Central memory CD8-positive, alpha-beta T cell (primary cell): Measurements from ENCODE around the gene PPAT.
"Not testable (repeated sequence)": the region's sequence is repeated elsewhere in the genome, so short reads cannot be mapped to it uniquely, and the experiment has no call there.

Experiments used
- ATAC-seq: fragments of 150-1000 bp; cut with Tn5 transposase; replicated peaks from 2 replicates; pipeline ENCODE4 v1.10.0; 2022; ENCODE audit warnings: mild to moderate bottlenecking, moderate FRiP score, moderate number of reproducible peaks; ENCODE audit not compliant: poor library complexity, severe bottlenecking; ENCODE audit errors: extremely low read depth
- DNase-seq, 2 donors: peaks; one replicate each; pipeline ENCODE4 v3.0.0; 2021; ENCODE audit warnings: low spot score in 2 of 2
- H3K27ac Mint-ChIP-seq: one replicate; pipeline ENCODE4 v1.8.0; 2022; ENCODE audit warnings: low read depth, mild to moderate bottlenecking, moderate library complexity, mixed read lengths
- H3K27me3 Mint-ChIP-seq: one replicate; pipeline ENCODE4 v1.8.0; 2022; ENCODE audit warnings: mixed read lengths
- H3K36me3 Mint-ChIP-seq: one replicate; pipeline ENCODE4 v1.8.0; 2022; ENCODE audit warnings: mild to moderate bottlenecking, moderate library complexity, mixed read lengths; ENCODE audit not compliant: insufficient read depth
- H3K4me1 Mint-ChIP-seq: one replicate; pipeline ENCODE4 v1.8.0; 2022; ENCODE audit warnings: mixed read lengths
- H3K4me3 Mint-ChIP-seq: one replicate; pipeline ENCODE4 v1.8.0; 2022; ENCODE audit warnings: mild to moderate bottlenecking, moderate library complexity, mixed read lengths
- H3K9me3 Mint-ChIP-seq: one replicate; pipeline ENCODE4 v1.8.0; 2022; ENCODE audit warnings: mixed read lengths

The PPAT gene

DNA sequence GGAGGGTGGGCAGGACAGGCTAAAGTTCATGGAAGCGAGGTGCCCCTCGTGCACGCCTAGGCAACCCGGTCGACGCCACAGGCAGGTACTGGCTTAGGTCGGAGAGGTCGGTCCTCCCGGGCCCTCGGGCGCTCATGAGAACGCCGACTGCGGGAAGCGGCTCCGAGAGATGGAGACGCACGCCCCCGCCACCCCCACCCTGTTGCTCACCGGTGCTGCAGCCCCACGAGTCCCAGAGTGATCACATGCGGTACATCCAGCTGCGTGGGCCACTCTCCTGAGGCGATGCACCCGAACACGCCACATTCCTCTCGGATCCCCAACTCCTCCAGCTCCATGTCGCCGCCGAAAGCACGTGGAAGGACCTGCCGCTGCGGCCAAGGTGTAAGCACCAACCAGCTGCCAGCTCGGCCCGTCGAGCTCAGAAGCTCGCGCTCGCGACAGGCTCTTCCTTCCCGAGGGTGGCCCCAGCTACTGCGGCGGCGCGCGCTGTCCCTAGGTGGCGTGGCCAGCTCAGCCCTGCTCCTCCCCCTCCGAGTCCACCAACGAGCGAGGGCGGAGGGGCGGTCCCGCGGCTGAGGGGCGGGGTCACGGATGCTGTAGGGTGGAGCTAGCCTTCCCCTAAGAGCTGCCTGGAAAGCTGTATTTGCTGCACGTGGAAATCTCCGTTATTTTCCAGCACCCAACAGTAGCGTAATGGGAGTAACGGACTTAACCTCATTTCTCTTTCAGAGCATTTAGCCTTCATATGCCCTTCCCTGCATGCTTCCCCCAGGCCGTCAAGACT, at the start of gene PPAT:
TSS of gene PPAT (minus strand) at position 476 of the 787 bp plus-strand sequence. CDS start at position 338, 138 bp downstream.
- no peaks in the 10 kb centered on the region for H3K9me3 Mint-ChIP-seq
- peak within 1 kb of the TSS; percentile 92 for H3K27ac Mint-ChIP-seq
- H3K4me1 Mint-ChIP-seq, result peaks cover 37% of the 10 kb centered on the region
- H3K27me3 Mint-ChIP-seq, result no peaks in the 10 kb centered on the region
- H3K36me3 Mint-ChIP-seq, result peaks cover 22% of the 10 kb centered on the region
- H3K4me3 Mint-ChIP-seq, result peak within 1 kb of the TSS; percentile 86
- DNase-seq (peak; percentile 98 to 99), ATAC-seq (peak; percentile 79)

DNA sequence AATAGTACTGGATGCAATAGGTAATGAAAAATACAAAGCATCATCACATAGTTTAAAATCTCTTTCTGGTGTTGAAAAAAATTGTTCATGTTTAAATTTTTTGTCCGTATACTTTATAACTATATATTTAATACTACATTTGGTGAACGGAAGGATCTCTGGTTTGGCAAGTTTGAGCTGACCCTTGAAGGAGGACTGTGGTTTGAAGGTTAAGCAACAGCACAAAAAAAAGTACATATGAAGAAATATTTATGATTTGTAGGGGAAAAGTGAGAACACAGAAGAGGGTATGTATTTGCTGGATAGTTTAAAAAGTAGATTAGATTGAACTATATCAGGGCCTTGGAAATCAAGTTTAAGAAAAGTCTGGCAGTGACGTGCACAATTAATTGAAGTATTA, 45.3 kb upstream of the PPAT start:
- H3K4me3 Mint-ChIP-seq, result no peak overlapping the region
- no peak for ATAC-seq
- H3K9me3 Mint-ChIP-seq, result no peaks in the 10 kb centered on the region
- DNase-seq, result no peak
- H3K36me3 Mint-ChIP-seq, result peaks cover 72% of the 10 kb centered on the region
- no peaks in the 10 kb centered on the region for H3K4me1 Mint-ChIP-seq
- no peaks in the 10 kb centered on the region for H3K27me3 Mint-ChIP-seq
- H3K27ac Mint-ChIP-seq, result no peak overlapping the region

DNA sequence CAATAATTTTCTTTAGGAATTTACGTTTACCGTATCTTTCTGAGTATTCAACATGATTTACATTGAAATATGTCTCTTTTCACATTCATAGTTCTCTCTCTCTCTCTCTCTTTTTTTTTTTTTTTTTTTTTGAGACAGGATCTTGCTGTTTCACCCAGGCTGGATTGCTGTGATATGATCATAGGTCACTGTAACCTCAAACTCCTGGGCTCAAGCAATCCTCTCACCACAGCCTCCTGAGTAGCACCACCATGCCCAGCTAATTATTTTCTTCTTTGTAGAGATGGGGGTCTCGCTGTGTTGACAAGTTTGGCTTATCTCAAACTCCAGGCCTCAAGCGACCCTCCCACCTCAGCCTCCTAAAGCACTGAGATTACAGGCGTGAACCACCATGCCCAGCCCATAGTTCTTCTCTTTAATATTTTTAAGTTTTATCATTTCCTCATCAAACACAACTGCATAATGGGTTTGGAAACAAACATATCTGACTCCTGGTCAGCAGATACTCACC, 41.8 kb upstream of the PPAT start:
- Mint-ChIP-seq H3K9me3 (no peaks in the 10 kb centered on the region), H3K4me1 (no peaks in the 10 kb centered on the region), H3K36me3 (peaks cover 74% of the 10 kb centered on the region), H3K4me3 (no peak overlapping the region), H3K27me3 (no peaks in the 10 kb centered on the region), H3K27ac (no peak overlapping the region)
- ATAC-seq (no peak), DNase-seq (no peak)

DNA sequence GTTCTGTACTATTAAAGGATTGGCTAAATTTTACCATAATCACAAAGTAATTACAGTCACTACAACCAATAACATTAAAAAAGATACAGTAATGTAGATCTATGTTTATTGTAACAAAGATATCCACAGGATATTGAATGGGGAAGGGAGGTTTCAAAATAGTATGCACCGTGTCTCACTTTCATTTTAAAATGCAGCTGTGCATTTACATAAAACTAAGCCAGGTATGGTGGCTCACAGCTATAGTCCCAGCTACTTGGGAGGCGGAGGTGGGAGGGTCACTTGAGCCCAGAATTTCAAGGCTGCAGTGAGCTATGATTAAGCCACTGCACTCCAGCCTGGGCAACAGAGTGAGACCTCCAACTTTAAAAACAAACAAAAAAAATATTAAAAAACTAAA, 40.5 kb upstream of the PPAT start:
- H3K36me3 Mint-ChIP-seq, result peaks cover 80% of the 10 kb centered on the region
- no peak for ATAC-seq
- DNase-seq, result no peak
- H3K27me3 Mint-ChIP-seq, result no peaks in the 10 kb centered on the region
- H3K27ac Mint-ChIP-seq, result peak overlapping the region; percentile 46
- H3K9me3 Mint-ChIP-seq, result no peaks in the 10 kb centered on the region
- H3K4me1 Mint-ChIP-seq, result no peaks in the 10 kb centered on the region
- H3K4me3 Mint-ChIP-seq, result no peak overlapping the region

DNA sequence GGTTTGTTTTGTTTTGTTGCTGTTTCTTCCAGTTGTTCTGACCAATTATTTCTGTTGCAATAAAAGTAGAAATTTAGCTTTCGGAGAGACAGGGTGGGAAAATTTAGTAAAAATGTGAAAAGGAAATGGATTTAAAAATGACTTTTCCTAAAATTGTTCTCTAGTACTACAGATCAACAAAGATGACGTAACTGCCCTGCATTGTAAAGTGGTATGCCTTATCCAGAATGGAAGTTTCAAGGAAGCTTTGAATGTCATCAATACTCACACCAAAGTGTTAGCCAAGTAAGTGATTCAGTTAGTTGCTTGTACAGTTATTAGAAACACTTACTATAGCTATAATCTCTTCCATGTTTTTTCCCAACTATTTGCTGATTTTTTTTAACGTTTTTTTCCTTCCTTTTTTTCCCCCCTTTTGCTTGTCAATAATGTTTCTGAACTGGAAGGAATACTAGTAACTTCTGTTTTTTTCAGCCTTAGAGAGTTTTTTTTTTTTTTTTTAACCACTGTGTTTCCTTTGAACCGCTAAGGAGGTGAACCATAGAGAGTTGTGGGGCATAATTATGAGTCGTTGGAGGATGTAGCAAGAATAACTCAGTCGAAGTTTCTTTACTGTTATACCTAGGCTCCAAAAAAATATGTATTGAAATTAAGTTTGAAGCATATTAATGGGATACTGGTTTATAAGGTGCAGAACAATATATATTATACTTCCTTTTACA, 34.2 kb upstream of the PPAT start:
- H3K36me3 Mint-ChIP-seq, result peaks cover 50% of the 10 kb centered on the region
- no peaks in the 10 kb centered on the region for H3K9me3 Mint-ChIP-seq
- H3K27ac Mint-ChIP-seq, result no peak overlapping the region
- DNase-seq (no peak), ATAC-seq (no peak)
- H3K4me1 Mint-ChIP-seq, result peaks cover 52% of the 10 kb centered on the region
- H3K27me3 Mint-ChIP-seq, result no peaks in the 10 kb centered on the region
- H3K4me3 Mint-ChIP-seq, result peak overlapping the region; percentile 64

DNA sequence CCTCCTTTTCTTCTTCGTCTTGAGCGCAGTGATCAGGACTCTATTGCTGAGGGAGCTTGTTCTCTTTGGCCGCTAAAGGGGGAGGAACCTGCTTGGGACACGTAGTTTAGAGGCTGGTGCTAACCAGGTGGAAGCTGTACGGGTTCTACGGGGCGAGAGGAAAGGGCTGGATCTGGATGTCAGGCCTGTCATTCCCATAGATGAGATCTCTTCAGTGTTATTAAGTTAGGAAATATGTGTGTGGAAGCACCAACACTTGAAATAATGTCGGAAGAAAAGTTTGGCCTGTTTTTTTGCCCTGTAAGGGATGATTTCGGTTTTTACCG, 32.6 kb upstream of the PPAT start:
- Mint-ChIP-seq H3K36me3 (peaks cover 35% of the 10 kb centered on the region), H3K9me3 (no peaks in the 10 kb centered on the region), H3K4me1 (peaks cover 62% of the 10 kb centered on the region), H3K27ac (peak overlapping the region; percentile 99), H3K27me3 (no peaks in the 10 kb centered on the region), H3K4me3 (peak overlapping the region; percentile 100)
- no peak for DNase-seq
- peak; percentile 35 for ATAC-seq

DNA sequence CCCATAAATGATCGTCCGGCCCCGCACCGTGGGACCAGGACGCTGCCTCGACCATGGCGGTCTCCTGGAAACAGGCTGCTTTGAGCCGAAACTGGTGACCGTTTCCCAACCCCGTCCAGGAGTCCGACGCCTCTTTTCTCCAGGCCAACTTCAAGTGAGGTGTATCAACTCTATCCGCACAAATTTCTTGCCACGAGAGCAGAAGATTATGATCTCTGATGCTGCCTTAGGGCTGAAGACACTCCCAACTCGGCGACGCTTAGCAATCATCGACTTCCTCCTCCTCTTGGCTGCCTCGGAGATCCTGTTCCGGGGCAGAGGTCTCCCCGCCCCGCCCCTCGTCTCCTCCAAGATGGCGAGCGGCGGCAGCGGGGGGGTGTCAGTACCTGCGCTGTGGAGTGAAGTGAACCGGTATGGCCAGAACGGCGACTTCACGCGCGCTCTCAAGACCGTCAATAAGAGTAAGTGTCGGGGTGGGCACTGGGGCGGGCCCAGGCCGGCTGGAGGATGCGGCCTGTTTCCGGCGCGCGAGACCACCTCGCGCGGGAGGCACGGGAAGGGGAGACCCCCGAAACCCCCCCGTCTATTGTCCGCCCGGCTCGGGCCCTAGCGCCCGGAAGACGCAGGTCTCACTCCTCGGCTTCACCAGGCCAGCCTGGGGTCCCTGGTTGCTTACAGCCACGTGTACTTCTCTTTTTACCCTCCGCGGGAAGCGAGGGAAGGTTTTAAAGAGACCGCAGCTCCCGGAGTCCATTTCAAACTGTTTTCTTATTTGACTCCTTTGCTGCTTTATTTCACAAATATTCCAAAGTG, 32.1 kb upstream of the PPAT start, which contains the start of gene SRP72:
TSS of gene SRP72 (plus strand) at position 334 of the 813 bp plus-strand sequence. CDS start at position 353, 19 bp downstream.
- peak; percentile 78 to 83 for DNase-seq
- Mint-ChIP-seq H3K9me3 (no peaks in the 10 kb centered on the region), H3K4me1 (peaks cover 62% of the 10 kb centered on the region), H3K36me3 (peaks cover 35% of the 10 kb centered on the region), H3K27me3 (no peaks in the 10 kb centered on the region), H3K27ac (peak within 1 kb of the TSS; percentile 99), H3K4me3 (peak within 1 kb of the TSS; percentile 100)
- peak; percentile 99 for ATAC-seq

DNA sequence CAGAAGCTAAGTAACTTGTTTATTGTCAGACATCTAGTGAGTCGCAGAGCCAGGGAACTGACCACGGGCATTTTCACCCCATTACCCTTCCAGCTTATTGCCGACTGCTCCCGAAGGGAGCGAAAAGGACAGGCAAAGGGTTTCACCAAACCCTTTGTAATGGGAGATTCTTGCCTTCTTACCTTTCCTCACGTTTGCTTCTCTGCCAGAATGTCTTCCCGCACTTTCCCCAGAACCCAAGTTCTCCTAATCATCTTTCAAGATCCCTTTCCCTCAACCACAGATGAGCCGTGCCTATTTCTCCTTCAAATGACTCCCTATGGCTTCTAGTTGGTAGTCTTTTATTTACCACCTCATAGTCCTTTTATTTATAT, 31.5 kb upstream of the PPAT start:
- Mint-ChIP-seq H3K27me3 (no peaks in the 10 kb centered on the region), H3K36me3 (peaks cover 33% of the 10 kb centered on the region)
- no peak for ATAC-seq

DNA sequence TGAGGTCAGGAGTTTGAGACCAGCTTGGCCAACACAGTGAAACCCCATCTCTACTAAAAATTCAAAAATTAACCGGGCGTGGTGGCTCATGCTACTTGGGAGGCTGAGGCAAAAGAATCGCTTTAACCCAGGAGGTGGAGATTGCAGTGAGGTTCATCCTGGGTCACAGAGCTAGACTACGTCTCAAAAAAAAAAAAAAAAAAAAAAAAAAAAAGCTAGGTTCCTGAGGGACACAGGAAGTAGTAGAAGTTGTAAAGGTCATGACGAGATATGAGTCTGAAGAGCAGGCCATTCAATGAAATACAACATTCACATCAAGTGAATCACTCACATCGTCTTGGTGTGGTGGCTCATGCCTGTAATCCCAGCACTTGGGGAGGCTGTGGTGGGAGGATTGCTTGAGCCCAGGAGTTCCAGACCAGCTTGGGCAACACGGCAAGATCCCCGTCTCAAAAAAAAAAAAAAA, 30.9 kb upstream of the PPAT start:
- H3K4me3 Mint-ChIP-seq, result peak overlapping the region; percentile 100
- not testable (repeated sequence) for DNase-seq, H3K27me3 Mint-ChIP-seq, ATAC-seq, H3K9me3 Mint-ChIP-seq
- peaks cover 67% of the 10 kb centered on the region for H3K4me1 Mint-ChIP-seq
- peak overlapping the region; percentile 99 for H3K27ac Mint-ChIP-seq
- H3K36me3 Mint-ChIP-seq, result peaks cover 27% of the 10 kb centered on the region

More for the DNA sequence above, 31.5 kb upstream of the PPAT start:
- Mint-ChIP-seq H3K27ac (peak overlapping the region; percentile 99), H3K4me3 (peak overlapping the region; percentile 100), H3K4me1 (peaks cover 66% of the 10 kb centered on the region), H3K9me3 (no peaks in the 10 kb centered on the region)
- no peak for DNase-seq

DNA sequence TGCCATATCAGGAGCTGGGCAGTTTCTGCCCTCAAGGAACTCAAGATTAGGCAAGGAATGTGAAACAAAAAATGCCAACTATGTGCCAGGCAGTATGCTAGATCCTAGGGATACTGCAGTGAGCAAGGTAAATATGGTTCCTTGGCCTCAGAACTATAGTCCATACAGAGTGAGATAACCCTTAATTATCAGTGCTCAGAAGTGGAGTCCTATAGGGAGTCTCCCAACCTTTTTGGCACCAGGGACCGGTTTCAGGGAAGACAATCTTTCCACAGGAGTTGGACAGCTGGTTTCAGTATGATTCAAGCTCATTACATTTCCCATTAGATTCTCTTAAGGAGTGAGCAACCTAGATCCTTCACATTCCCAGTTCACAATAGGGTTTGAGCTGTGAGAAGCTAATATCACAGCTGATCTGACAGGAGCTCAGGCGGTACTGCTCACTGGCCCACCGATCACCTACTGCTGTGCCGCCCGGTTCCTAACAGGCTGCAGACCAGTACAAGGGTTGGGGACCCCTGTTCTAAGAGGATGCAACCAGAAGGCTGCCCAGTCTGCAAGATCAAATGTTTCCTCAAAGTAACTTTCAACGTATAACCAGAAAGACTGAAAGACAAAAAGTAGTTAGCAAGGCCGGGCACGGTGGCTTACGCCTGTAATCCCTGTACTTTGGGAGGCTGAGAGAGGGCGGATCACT, 30.3 kb upstream of the PPAT start:
- peak overlapping the region; percentile 100 for H3K4me3 Mint-ChIP-seq
- ATAC-seq (no peak), DNase-seq (no peak)
- peaks cover 22% of the 10 kb centered on the region for H3K36me3 Mint-ChIP-seq
- H3K27me3 Mint-ChIP-seq, result no peaks in the 10 kb centered on the region
- H3K9me3 Mint-ChIP-seq, result no peaks in the 10 kb centered on the region
- H3K27ac Mint-ChIP-seq, result peak overlapping the region; percentile 99
- peaks cover 67% of the 10 kb centered on the region for H3K4me1 Mint-ChIP-seq

DNA sequence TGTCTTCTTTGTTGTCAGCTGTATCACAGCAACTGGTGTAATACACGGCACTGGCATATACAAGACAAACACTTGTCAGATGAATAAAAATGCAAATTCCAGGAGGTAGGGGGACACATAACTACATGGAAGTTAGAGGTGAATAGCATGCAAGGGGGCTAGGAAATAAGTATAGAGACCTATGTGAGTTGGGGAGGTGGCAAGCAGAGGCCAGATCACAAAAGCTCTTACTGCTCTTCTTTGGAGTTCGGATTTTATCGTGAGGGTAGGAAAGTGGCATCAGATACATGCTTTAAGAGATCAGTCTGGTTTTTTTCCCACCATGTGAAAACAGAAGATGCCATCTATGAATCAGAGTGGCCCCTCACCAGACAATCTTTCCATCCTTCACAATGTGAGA, 29.2 kb upstream of the PPAT start:
- Mint-ChIP-seq H3K4me1 (peaks cover 60% of the 10 kb centered on the region), H3K4me3 (no peak overlapping the region), H3K36me3 (peaks cover 19% of the 10 kb centered on the region), H3K27me3 (no peaks in the 10 kb centered on the region), H3K27ac (no peak overlapping the region), H3K9me3 (no peaks in the 10 kb centered on the region)
- DNase-seq (no peak), ATAC-seq (no peak)

DNA sequence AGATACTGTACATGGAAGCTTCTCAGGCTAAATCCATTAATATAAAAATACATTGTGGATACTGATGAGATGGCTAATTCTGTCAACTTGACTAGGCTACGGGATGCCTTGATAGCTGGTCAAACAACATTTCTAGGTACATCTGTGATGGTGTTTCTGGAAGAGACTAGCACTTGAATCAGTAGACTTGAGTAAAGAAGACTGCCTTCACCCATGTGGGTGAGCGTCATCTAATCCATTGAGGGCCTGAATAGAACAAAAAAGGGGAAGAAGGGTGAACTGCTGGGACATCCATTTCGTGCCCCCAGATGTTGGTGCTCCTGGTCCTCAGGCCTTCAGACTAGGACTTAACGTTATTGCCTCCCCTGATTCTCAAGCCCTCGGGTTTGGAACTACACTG, 28.3 kb upstream of the PPAT start:
- Mint-ChIP-seq H3K9me3 (no peaks in the 10 kb centered on the region), H3K27ac (no peak overlapping the region), H3K27me3 (no peaks in the 10 kb centered on the region), H3K4me3 (no peak overlapping the region), H3K36me3 (peaks cover 19% of the 10 kb centered on the region), H3K4me1 (peaks cover 53% of the 10 kb centered on the region)
- no peak for DNase-seq
- ATAC-seq, result no peak
